ENCODE data around the gene LRRC7.

The LRRC7 gene

GRCh38 chr1:69842326-69842725, 274.6 kb downstream of the LRRC7 start:
- H2AFZ ChIP-seq (ENCODE audit: low read length) = no peak overlapping the region
- H2BK12ac ChIP-seq (ENCODE audit: low read length) = no peak overlapping the region
- H2BK15ac ChIP-seq (ENCODE audit: low read length) = no peak overlapping the region
- H3K4me1 ChIP-seq (ENCODE audit: control insufficient read depth in 2 of 2, insufficient read depth in 1 of 2, low read depth in 1 of 2, low read length in 2 of 2) = no peaks in the 10 kb centered on the region
- H3K79me1 ChIP-seq (ENCODE audit: low read depth, low read length) = no peaks in the 10 kb centered on the region
- no peak for DNase-seq (ENCODE audit: low spot score)
- no peak overlapping the region for H4K8ac ChIP-seq (ENCODE audit: low read depth, low read length)
- H3K14ac ChIP-seq (ENCODE audit: low read length) = no peak overlapping the region
- no peak overlapping the region for H3K4me3 ChIP-seq (ENCODE audit: low read length in 2 of 2)
- no peak overlapping the region for H3K18ac ChIP-seq (ENCODE audit: low read length)
- no peak overlapping the region for H3K4ac ChIP-seq (ENCODE audit: low read length)
- no peak overlapping the region for H4K91ac ChIP-seq (ENCODE audit: low read depth, low read length, poor library complexity)
- H3K27me3 ChIP-seq (ENCODE audit: control insufficient read depth in 3 of 3, insufficient read depth in 3 of 3, low read depth in 1 of 3, low read length in 3 of 3) = no peaks in the 10 kb centered on the region
- H3K9ac ChIP-seq (ENCODE audit: low read depth, low read length, poor library complexity) = no peak overlapping the region
- no peak overlapping the region for H2BK5ac ChIP-seq (ENCODE audit: low read length)
- no peaks in the 10 kb centered on the region for H3K36me3 ChIP-seq (replicated peaks in 1 of 2; ENCODE audit: control insufficient read depth in 2 of 2, insufficient read depth in 2 of 2, low read length in 2 of 2)
- no peak overlapping the region for H3K27ac ChIP-seq (replicated peaks; ENCODE audit: low read length)
- H3K23ac ChIP-seq (ENCODE audit: low read depth, low read length, poor library complexity) = no peak overlapping the region
- no peaks in the 10 kb centered on the region for H3K9me3 ChIP-seq (replicated peaks in 1 of 2; ENCODE audit: control insufficient read depth in 2 of 2, insufficient read depth in 1 of 2, low read depth in 1 of 2, low read length in 2 of 2)
- no peak overlapping the region for H2BK120ac ChIP-seq (ENCODE audit: low read depth, low read length)
- no peak overlapping the region for H2AK5ac ChIP-seq (ENCODE audit: low read depth, low read length)
- no peak overlapping the region for H3K4me2 ChIP-seq (ENCODE audit: insufficient read depth, low read length, poor library complexity, severe bottlenecking)
- WGBS, 2 donors (ENCODE audit: extremely low coverage in 2 of 2, insufficient read length in 2 of 2, insufficient replicate concordance in 1 of 2) = no CpG with 5 or more reads among the region's 1 CpG

- Histone ChIP-seq H3K9ac (ENCODE audit: low read depth, low read length, poor library complexity) (no peak overlapping the region), H2AFZ (ENCODE audit: low read length) (no peak overlapping the region)
Observed at GRCh38 chr1:69845655-69846054, 277.9 kb downstream of the LRRC7 start.

DNA sequence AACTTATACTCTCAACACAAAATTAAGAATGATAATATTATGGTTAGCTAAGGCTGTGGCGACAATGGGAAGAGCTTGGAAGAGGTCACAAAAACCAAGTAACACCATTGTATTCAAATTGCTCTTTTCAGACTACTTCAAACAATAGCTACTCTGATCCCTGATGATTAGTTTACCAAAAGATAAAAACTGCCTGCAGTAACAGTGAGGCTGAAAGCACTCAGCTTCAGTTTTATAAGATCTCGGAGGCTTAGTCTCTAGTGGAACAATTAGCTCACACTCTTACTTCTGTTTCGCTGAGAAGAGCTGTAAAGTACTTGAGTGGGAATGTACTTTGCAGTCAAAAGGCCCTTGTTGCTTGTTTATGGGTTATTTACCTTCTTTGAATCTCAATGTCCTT, 278.5 kb downstream of the LRRC7 start:
- Histone ChIP-seq H3K4me1 (ENCODE audit: control insufficient read depth in 2 of 2, insufficient read depth in 1 of 2, low read depth in 1 of 2, low read length in 2 of 2) (no peaks in the 10 kb centered on the region), H3K79me1 (ENCODE audit: low read depth, low read length) (no peaks in the 10 kb centered on the region), H4K8ac (ENCODE audit: low read depth, low read length) (no peak overlapping the region), H3K23ac (ENCODE audit: low read depth, low read length, poor library complexity) (no peak overlapping the region), H2BK12ac (ENCODE audit: low read length) (no peak overlapping the region), H2BK15ac (ENCODE audit: low read length) (no peak overlapping the region), H3K4ac (ENCODE audit: low read length) (no peak overlapping the region), H3K18ac (ENCODE audit: low read length) (no peak overlapping the region), H4K91ac (ENCODE audit: low read depth, low read length, poor library complexity) (no peak overlapping the region), H3K4me3 (ENCODE audit: low read length in 2 of 2) (no peak overlapping the region), H2BK120ac (ENCODE audit: low read depth, low read length) (no peak overlapping the region), H2AFZ (ENCODE audit: low read length) (no peak overlapping the region), H3K14ac (ENCODE audit: low read length) (no peak overlapping the region), H3K9ac (ENCODE audit: low read depth, low read length, poor library complexity) (no peak overlapping the region), H2BK5ac (ENCODE audit: low read length) (no peak overlapping the region), H3K27me3 (ENCODE audit: control insufficient read depth in 3 of 3, insufficient read depth in 3 of 3, low read depth in 1 of 3, low read length in 3 of 3) (no peaks in the 10 kb centered on the region), H3K27ac (replicated peaks; ENCODE audit: low read length) (no peak overlapping the region), H3K4me2 (ENCODE audit: insufficient read depth, low read length, poor library complexity, severe bottlenecking) (no peak overlapping the region), H2AK5ac (ENCODE audit: low read depth, low read length) (no peak overlapping the region), H3K9me3 (replicated peaks in 1 of 2; ENCODE audit: control insufficient read depth in 2 of 2, insufficient read depth in 1 of 2, low read depth in 1 of 2, low read length in 2 of 2) (no peaks in the 10 kb centered on the region), H3K36me3 (replicated peaks in 1 of 2; ENCODE audit: control insufficient read depth in 2 of 2, insufficient read depth in 2 of 2, low read length in 2 of 2) (no peaks in the 10 kb centered on the region)
- DNase-seq (ENCODE audit: low spot score) = no peak
- WGBS, 2 donors (ENCODE audit: extremely low coverage in 2 of 2, insufficient read length in 2 of 2, insufficient replicate concordance in 1 of 2) = no CpG with 5 or more reads among the region's 3 CpGs

More at GRCh38 chr1:69845655-69846054, 277.9 kb downstream of the LRRC7 start:
- Histone ChIP-seq H2BK15ac (ENCODE audit: low read length) (no peak overlapping the region), H2AK5ac (ENCODE audit: low read depth, low read length) (no peak overlapping the region), H3K4me1 (ENCODE audit: control insufficient read depth in 2 of 2, insufficient read depth in 1 of 2, low read depth in 1 of 2, low read length in 2 of 2) (no peaks in the 10 kb centered on the region), H3K14ac (ENCODE audit: low read length) (no peak overlapping the region), H3K18ac (ENCODE audit: low read length) (no peak overlapping the region), H2BK120ac (ENCODE audit: low read depth, low read length) (no peak overlapping the region), H3K23ac (ENCODE audit: low read depth, low read length, poor library complexity) (no peak overlapping the region), H4K8ac (ENCODE audit: low read depth, low read length) (no peak overlapping the region), H3K4ac (ENCODE audit: low read length) (no peak overlapping the region), H3K36me3 (replicated peaks in 1 of 2; ENCODE audit: control insufficient read depth in 2 of 2, insufficient read depth in 2 of 2, low read length in 2 of 2) (no peaks in the 10 kb centered on the region), H3K9me3 (replicated peaks in 1 of 2; ENCODE audit: control insufficient read depth in 2 of 2, insufficient read depth in 1 of 2, low read depth in 1 of 2, low read length in 2 of 2) (no peaks in the 10 kb centered on the region), H3K4me2 (ENCODE audit: insufficient read depth, low read length, poor library complexity, severe bottlenecking) (no peak overlapping the region), H3K27ac (replicated peaks; ENCODE audit: low read length) (no peak overlapping the region), H4K91ac (ENCODE audit: low read depth, low read length, poor library complexity) (no peak overlapping the region), H2BK5ac (ENCODE audit: low read length) (no peak overlapping the region), H3K27me3 (ENCODE audit: control insufficient read depth in 3 of 3, insufficient read depth in 3 of 3, low read depth in 1 of 3, low read length in 3 of 3) (no peaks in the 10 kb centered on the region), H3K4me3 (ENCODE audit: low read length in 2 of 2) (no peak overlapping the region), H3K79me1 (ENCODE audit: low read depth, low read length) (no peaks in the 10 kb centered on the region), H2BK12ac (ENCODE audit: low read length) (no peak overlapping the region)
- no peak for DNase-seq (ENCODE audit: low spot score)
- WGBS, 2 donors (ENCODE audit: extremely low coverage in 2 of 2, insufficient read length in 2 of 2, insufficient replicate concordance in 1 of 2) = no CpG with 5 or more reads among the region's 1 CpG

DNA sequence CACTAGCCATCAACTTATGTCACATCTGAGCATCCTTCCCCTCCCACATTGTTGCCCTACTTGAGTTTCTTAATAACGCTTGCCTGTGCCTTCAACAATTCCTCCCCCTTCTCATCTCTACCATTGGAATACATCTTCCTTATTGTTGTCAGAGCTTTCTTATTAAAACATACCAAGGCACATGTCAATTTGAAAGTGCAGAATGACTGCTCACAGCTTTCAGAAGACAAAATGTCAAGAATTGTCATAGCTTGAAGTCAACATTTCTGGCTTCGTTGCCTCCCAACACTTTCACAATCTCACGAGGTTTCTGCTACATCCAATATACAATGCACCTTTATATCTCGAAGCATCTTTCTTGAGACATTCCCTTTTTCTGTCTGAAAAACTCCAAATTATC, 279.9 kb downstream of the LRRC7 start:
- Histone ChIP-seq H3K4me3 (ENCODE audit: low read length in 2 of 2) (no peak overlapping the region), H3K4me1 (ENCODE audit: control insufficient read depth in 2 of 2, insufficient read depth in 1 of 2, low read depth in 1 of 2, low read length in 2 of 2) (no peaks in the 10 kb centered on the region)

More for the DNA sequence above, 279.9 kb downstream of the LRRC7 start:
- Histone ChIP-seq H2BK5ac (ENCODE audit: low read length) (no peak overlapping the region), H2BK120ac (ENCODE audit: low read depth, low read length) (no peak overlapping the region), H3K9ac (ENCODE audit: low read depth, low read length, poor library complexity) (no peak overlapping the region), H3K4ac (ENCODE audit: low read length) (no peak overlapping the region), H3K9me3 (replicated peaks in 1 of 2; ENCODE audit: control insufficient read depth in 2 of 2, insufficient read depth in 1 of 2, low read depth in 1 of 2, low read length in 2 of 2) (no peaks in the 10 kb centered on the region), H2BK15ac (ENCODE audit: low read length) (no peak overlapping the region), H2AK5ac (ENCODE audit: low read depth, low read length) (no peak overlapping the region), H2AFZ (ENCODE audit: low read length) (no peak overlapping the region), H3K27ac (replicated peaks; ENCODE audit: low read length) (no peak overlapping the region), H2BK12ac (ENCODE audit: low read length) (no peak overlapping the region), H3K14ac (ENCODE audit: low read length) (no peak overlapping the region), H4K91ac (ENCODE audit: low read depth, low read length, poor library complexity) (no peak overlapping the region), H4K8ac (ENCODE audit: low read depth, low read length) (no peak overlapping the region), H3K18ac (ENCODE audit: low read length) (no peak overlapping the region), H3K27me3 (ENCODE audit: control insufficient read depth in 3 of 3, insufficient read depth in 3 of 3, low read depth in 1 of 3, low read length in 3 of 3) (no peaks in the 10 kb centered on the region), H3K36me3 (replicated peaks in 1 of 2; ENCODE audit: control insufficient read depth in 2 of 2, insufficient read depth in 2 of 2, low read length in 2 of 2) (no peaks in the 10 kb centered on the region), H3K79me1 (ENCODE audit: low read depth, low read length) (no peaks in the 10 kb centered on the region), H3K4me2 (ENCODE audit: insufficient read depth, low read length, poor library complexity, severe bottlenecking) (no peak overlapping the region), H3K23ac (ENCODE audit: low read depth, low read length, poor library complexity) (no peak overlapping the region)
- no peak for DNase-seq (ENCODE audit: low spot score)
- no CpG with 5 or more reads among the region's 4 CpGs for WGBS, 2 donors (ENCODE audit: extremely low coverage in 2 of 2, insufficient read length in 2 of 2, insufficient replicate concordance in 1 of 2)

All from neuronal stem cell (in vitro differentiated cells).